Spinal cord (tissue), 10 donors: ENCODE data around the gene KRTAP5-4. TPM values are rescaled to one million over a fixed set of nuclear protein-coding genes. Genes with fewer than 3 reads are reported as not detected.
"Not testable (repeated sequence)": the region's sequence is repeated elsewhere in the genome, so short reads cannot be mapped to it uniquely, and the experiment has no call there.

Experiments
- DNase-seq, 6 donors: peaks; one replicate each; pipeline versions ENCODE4 v3.0.0 to v3.0.0-alpha.2; 2013 to 2015; ENCODE audit warnings: low spot score in 6 of 6, low read depth in 4 of 6
- H3K27ac ChIP-seq: one replicate; pipeline ENCODE4 v1.5.1; 2013; ENCODE audit warnings: low read depth, low read length, control low read depth
- H3K27me3 ChIP-seq: one replicate; pipeline ENCODE4 v1.6.1; 2013; ENCODE audit warnings: low read length; ENCODE audit not compliant: control insufficient read depth, insufficient read depth
- H3K36me3 ChIP-seq: one replicate; pipeline ENCODE4 v1.6.1; 2013; ENCODE audit warnings: low read length; ENCODE audit not compliant: control insufficient read depth, insufficient read depth
- H3K4me1 ChIP-seq: one replicate; pipeline ENCODE4 v1.6.1; 2013; ENCODE audit warnings: low read length; ENCODE audit not compliant: control insufficient read depth, insufficient read depth
- H3K4me3 ChIP-seq: one replicate; pipeline ENCODE4 v1.5.1; 2013; ENCODE audit warnings: low read depth, low read length, control low read depth
- H3K9me3 ChIP-seq: one replicate; pipeline ENCODE4 v1.6.1; 2013; ENCODE audit warnings: low read length; ENCODE audit not compliant: control insufficient read depth, insufficient read depth
- WGBS: methylation state at CpG from one replicate; pipeline ENCODE4 v1.1.5; 2013; ENCODE audit warnings: missing lambda C conversion rate; ENCODE audit not compliant: insufficient coverage; 5-methylcytosine and 5-hydroxymethylcytosine counted together
- polyA plus RNA-seq, 2 donors: library from polyadenylated mRNA; unstranded; fragments of 120-200 nt; gene quantifications; one replicate each; pipeline ENCODE4 v1.2.1, GENCODE V29; 2013; ENCODE audit not compliant: insufficient read length in 2 of 2
- total RNA-seq, 2 donors: library from RNA; depleted of rRNA in 1 of 2; stranded (reverse); fragments of 120-200 nt in 1 of 2; fragments of >200 nt in 1 of 2; gene quantifications; one replicate each; pipeline versions ENCODE4 v1.2.3 to v1.2.4, GENCODE V29; 2013 to 2014
- donor health status: healthy.

KRTAP5-4 gene
- total and polyA plus RNA-seq, 4 donors = 0.32 TPM; not detected in 3

DNA sequence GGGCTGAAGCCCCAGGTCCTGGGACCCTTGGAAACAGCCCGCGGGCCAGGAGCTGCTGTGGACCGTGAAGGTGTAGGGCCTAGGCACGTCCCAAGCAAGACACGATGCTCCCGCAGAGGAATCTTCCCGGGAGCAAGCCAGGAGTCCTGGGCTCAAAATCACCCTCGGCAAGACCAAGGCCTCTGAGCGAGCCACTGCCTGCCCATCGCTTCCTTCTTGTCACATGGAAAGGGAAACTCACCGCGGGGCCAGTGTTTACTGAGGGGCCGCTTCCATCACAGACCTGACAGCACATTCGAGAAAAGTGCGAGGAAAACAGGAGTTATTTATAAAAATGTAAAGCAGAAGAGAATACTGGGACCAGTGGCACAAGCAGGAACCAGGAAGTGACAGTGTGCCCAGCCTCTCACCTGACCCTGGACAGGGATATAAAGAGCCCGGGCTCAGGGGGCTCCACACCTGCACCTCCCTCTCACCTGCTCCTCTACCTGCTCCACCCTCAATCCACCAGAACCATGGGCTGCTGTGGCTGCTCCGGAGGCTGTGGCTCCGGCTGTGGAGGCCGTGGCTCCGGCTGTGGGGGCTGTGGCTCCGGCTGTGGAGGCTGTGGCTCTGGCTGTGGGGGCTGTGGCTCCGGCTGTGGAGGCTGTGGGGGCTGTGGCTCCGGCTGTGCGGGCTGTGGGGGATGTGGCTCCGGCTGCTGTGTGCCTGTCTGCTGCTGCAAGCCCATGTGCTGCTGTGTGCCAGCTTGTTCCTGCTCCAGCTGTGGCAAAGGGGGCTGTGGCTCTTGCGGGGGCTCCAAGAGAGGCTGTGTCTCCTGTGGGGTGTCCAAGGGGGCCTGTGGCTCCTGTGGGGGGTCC is 7.6 kb upstream of the KRTAP5-4 start, which contains the start of gene KRTAP5-5:
Gene KRTAP5-5, plus strand, starts transcription at position 450 of the 860 bp plus-strand sequence. Its CDS starts 66 bp downstream, at position 516.
- Histone ChIP-seq H3K36me3 (no peaks in the 10 kb centered on the region), H3K27me3 (peaks cover 3% of the 10 kb centered on the region), H3K4me3 (no peak within 1 kb of the TSS), H3K27ac (no peak within 1 kb of the TSS), H3K4me1 (peaks cover 3% of the 10 kb centered on the region), H3K9me3 (no peaks in the 10 kb centered on the region)
- DNase-seq = no peak
- WGBS = 81% methylated on average over 18 of the region's 26 CpGs

DNA sequence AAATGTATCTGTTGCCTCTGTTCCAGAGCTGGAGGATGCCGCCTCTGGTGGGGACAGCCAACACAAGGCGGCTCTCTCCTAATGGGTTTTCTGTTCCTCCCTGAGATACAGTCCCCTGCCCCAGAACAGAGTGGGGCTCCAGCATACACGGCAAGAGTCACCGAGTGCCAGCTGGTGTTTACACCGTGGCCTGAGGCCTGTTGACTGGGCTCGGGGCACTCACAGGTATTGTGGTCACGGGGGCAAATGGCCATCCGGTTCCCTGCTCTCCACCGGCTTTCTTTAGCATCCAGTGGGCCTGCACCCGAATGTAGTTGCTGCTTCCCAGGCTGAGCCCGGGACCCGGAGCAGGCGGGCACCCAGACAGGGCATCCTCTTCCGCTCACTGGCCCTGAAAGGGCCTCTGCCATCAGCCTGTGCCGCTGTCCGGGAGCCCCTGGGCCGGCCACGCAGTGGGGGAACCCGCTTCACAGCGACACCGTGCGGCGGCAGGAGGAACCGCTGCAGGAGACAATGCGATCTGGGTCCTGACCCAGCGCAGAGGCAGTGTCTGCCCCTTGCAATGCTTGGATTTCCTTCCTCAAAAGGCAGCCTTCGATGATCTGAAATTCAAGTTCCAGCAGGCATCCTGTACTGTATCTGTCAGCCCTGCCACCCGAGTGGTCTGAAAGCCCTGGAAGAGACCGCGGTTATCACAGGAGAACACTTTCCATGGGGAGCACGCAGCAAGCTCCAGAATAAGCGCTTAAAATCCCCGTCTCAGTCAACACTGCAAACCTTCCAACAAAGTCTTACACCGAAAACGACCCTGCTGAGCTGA is 6.8 kb upstream of the KRTAP5-4 start:
- peak in 3 of 6 donors; percentile 24 to 72 (median 59) for DNase-seq
- H3K36me3 ChIP-seq = no peaks in the 10 kb centered on the region
- no peak overlapping the region for H3K4me3 ChIP-seq
- H3K27me3 ChIP-seq = peaks cover 3% of the 10 kb centered on the region
- H3K27ac ChIP-seq = no peak overlapping the region
- WGBS = 32% methylated on average over 35 of the region's 35 CpGs
- peaks cover 3% of the 10 kb centered on the region for H3K4me1 ChIP-seq
- no peaks in the 10 kb centered on the region for H3K9me3 ChIP-seq

DNA sequence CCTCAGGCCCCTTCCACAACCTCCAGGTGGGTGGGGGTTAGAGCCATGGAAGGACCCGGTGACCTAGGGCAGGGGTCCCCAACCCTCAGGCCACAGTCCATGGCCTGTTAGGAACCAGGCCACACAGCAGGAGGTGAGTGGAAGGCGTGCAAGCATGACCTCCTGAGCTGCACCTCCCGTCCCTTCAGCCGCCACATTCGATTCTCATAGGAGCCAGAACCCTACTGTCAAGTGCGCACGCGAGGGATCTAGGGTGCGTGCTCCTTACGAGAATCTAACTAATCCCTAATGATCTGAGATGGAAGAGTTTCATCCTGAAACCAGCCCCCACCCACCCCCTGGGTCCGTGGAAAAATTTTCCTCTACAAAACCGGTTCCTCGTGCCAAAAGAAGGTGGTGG is 3.6 kb upstream of the KRTAP5-4 start:
- no peak for DNase-seq
- no peaks in the 10 kb centered on the region for H3K27me3 ChIP-seq
- no peaks in the 10 kb centered on the region for H3K9me3 ChIP-seq
- peaks cover 3% of the 10 kb centered on the region for H3K4me1 ChIP-seq
- H3K27ac ChIP-seq = no peak overlapping the region
- no peak overlapping the region for H3K4me3 ChIP-seq
- 91% methylated on average over 10 of the region's 13 CpGs for WGBS
- H3K36me3 ChIP-seq = no peaks in the 10 kb centered on the region

DNA sequence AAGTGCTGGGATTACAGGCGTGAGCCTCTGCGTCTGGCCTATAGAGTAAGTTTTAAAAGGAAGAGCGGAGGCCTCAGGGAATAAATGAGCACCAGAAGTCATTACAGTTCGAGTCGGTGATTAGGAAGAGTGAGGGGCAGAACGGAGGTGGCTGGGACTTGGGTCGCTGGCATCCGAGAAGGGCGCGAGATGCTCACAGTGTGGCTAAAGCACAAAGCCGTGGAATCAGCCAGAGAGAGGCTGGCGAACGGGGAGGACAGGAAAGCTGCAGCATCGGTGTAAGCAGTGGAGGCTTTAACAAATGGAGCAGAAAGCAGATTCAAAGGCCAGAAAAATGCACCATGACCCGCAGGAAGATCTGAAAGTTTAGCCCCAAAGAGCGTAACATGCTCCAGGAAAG is 2.7 kb upstream of the KRTAP5-4 start:
- H3K4me1 ChIP-seq = peaks cover 3% of the 10 kb centered on the region
- no peak for DNase-seq
- H3K36me3 ChIP-seq = no peaks in the 10 kb centered on the region
- H3K4me3 ChIP-seq = no peak overlapping the region
- no peaks in the 10 kb centered on the region for H3K9me3 ChIP-seq
- WGBS = 66% methylated on average over 16 of the region's 16 CpGs
- H3K27ac ChIP-seq = no peak overlapping the region
- no peaks in the 10 kb centered on the region for H3K27me3 ChIP-seq

DNA sequence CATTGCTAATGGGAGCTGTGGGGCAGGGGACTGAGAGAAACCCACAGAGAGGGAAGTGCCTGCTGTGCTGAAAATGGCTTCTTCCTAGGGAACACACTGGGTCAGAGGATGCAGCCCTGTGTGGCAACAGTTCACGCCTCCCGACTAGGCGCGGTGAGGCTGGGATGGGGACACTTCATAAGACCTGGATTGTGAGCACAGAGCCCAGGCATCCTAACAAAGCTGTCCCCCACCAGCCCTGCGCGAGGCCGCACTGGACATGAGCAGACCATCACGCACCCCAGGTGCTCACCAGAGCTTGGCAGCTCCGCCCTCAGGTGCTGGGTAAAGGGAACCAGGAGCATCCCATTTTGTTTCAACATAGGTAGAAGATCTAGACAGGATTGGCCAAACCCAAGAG is 1.8 kb upstream of the KRTAP5-4 start:
- Histone ChIP-seq H3K9me3 (no peaks in the 10 kb centered on the region), H3K36me3 (no peaks in the 10 kb centered on the region), H3K4me1 (peaks cover 2% of the 10 kb centered on the region), H3K27ac (no peak overlapping the region), H3K4me3 (no peak overlapping the region), H3K27me3 (no peaks in the 10 kb centered on the region)
- WGBS = 89% methylated on average over 9 of the region's 9 CpGs
- no peak for DNase-seq

DNA sequence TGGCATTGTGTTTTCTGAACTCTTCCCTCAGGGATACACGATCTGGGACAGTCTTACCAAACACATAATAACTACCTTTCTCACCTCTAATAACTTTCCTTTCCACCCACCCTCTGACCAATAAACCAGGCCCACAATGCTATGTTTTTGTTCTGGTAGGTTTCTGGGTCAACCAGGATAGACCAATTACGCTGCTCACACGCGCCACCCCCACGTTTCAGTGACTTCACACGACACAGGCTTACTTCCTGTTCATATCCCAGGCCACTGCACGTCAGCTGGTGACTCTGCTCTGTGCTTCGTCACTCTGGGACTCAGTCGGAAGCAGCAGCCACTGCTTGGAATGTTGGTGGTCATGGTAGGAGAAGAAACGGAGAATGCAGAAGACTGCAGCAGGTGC is 2.5 kb downstream of the KRTAP5-4 start:
- Histone ChIP-seq H3K9me3 (no peaks in the 10 kb centered on the region), H3K27me3 (no peaks in the 10 kb centered on the region), H3K27ac (no peak overlapping the region), H3K4me1 (no peaks in the 10 kb centered on the region), H3K36me3 (no peaks in the 10 kb centered on the region), H3K4me3 (no peak overlapping the region)
- 78% methylated on average over 4 of the region's 10 CpGs for WGBS
- no peak for DNase-seq

DNA sequence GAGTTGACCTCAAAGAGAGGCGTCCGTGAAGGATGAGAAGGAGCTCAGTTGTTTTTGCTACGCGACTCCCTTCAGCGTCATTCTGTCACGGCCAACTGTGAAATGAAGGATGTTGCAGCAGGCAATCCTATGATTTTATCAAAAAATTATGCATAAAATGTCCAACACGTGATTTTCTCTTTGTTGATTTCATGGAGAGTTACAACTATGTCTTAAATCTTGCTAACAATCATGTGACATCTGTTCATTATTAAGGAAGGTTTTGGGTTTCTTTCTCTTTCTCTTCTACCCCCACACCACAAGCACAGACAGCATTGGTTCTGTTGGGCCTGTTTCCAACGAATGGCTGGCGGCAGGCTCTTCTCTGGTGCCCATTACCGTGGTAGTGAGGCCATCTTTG is 3.7 kb downstream of the KRTAP5-4 start:
- H3K27me3 ChIP-seq = no peaks in the 10 kb centered on the region

DNA sequence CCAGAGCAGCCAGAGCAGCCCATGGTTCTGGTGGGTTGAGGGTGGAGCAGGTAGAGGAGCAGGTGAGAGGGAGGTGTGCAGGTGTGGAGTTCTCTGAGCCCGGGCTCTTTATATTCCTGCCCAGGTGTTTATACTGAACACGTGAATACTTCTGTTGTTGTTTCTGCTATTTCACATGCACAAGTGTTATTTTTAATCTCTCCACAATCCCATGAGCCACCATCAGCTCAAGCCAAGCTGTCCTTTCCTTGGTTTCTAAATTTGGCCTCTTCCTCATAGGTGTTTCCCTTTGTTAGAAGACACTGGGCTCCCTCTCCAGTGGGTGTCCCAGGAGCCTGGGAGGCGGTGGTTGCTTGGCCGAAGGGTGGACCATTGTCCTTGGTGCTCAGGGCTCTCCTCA is 13.6 kb downstream of the KRTAP5-4 start, which contains the start of gene KRTAP5-3:
Gene KRTAP5-3, minus strand, starts transcription at position 101 of the 400 bp plus-strand sequence. Its CDS starts 78 bp downstream, at position 23.
- H3K36me3 ChIP-seq = no peaks in the 10 kb centered on the region
- H3K4me3 ChIP-seq = no peak within 1 kb of the TSS
- H3K4me1 ChIP-seq = no peaks in the 10 kb centered on the region
- peaks cover 5% of the 10 kb centered on the region for H3K27me3 ChIP-seq
- 71% methylated on average over 1 of the region's 4 CpGs for WGBS
- H3K9me3 ChIP-seq = no peaks in the 10 kb centered on the region
- no peak for DNase-seq
- H3K27ac ChIP-seq = no peak within 1 kb of the TSS

More for the DNA sequence above, 3.7 kb downstream of the KRTAP5-4 start:
- H3K27ac ChIP-seq = no peak overlapping the region
- no peaks in the 10 kb centered on the region for H3K4me1 ChIP-seq
- no peaks in the 10 kb centered on the region for H3K36me3 ChIP-seq
- no peaks in the 10 kb centered on the region for H3K9me3 ChIP-seq
- WGBS = 82% methylated on average over 5 of the region's 10 CpGs
- no peak for DNase-seq
- no peak overlapping the region for H3K4me3 ChIP-seq

DNA sequence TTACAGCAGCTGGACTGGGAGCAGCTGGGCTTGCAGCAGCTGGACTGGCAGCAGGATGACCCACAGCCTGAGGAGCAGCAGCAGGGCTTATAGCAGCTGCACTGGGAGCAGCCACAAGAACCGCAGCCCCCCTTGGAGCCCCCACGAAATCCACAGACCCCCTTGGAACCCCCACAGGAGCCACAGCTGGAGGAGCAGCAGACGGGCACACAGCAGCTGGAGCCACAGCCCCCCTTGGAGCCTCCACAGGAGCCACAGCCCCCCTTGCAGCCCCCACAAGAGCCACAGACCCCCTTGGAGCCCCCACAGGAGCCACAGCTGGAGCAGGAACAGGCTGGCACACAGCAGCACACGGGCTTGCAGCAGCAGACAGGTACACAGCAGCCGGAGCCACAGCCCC is 14.0 kb downstream of the KRTAP5-4 start:
- H3K36me3 ChIP-seq, H3K4me1 ChIP-seq, DNase-seq, H3K27me3 ChIP-seq, H3K27ac ChIP-seq, H3K9me3 ChIP-seq, H3K4me3 ChIP-seq: not testable (repeated sequence)
- 87% methylated on average over 3 of the region's 5 CpGs for WGBS
